ENCODE results near the gene CHD3.

- TF ChIP-seq, protein P1, sequence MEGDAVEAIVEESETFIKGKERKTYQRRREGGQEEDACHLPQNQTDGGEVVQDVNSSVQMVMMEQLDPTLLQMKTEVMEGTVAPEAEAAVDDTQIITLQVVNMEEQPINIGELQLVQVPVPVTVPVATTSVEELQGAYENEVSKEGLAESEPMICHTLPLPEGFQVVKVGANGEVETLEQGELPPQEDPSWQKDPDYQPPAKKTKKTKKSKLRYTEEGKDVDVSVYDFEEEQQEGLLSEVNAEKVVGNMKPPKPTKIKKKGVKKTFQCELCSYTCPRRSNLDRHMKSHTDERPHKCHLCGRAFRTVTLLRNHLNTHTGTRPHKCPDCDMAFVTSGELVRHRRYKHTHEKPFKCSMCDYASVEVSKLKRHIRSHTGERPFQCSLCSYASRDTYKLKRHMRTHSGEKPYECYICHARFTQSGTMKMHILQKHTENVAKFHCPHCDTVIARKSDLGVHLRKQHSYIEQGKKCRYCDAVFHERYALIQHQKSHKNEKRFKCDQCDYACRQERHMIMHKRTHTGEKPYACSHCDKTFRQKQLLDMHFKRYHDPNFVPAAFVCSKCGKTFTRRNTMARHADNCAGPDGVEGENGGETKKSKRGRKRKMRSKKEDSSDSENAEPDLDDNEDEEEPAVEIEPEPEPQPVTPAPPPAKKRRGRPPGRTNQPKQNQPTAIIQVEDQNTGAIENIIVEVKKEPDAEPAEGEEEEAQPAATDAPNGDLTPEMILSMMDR (IDR thresholded peaks at IDR 0.05): no peak
- TF ChIP-seq POLR2AphosphoS5 (IDR thresholded peaks at IDR 0.05): no peak
Observed at GRCh38 chr17:7915179-7915610, 26.6 kb downstream of the CHD3 start.
